HG02852 (cell line): ENCODE data around the gene PTGIS.

Experiments
- ATAC-seq: cut with Tn5 transposase; IDR thresholded peaks from one replicate; pipeline ENCODE4 v1.9.1; 2021; ENCODE audit warnings: mild to moderate bottlenecking, moderate library complexity; ENCODE audit not compliant: unreplicated experiment

PTGIS gene

DNA sequence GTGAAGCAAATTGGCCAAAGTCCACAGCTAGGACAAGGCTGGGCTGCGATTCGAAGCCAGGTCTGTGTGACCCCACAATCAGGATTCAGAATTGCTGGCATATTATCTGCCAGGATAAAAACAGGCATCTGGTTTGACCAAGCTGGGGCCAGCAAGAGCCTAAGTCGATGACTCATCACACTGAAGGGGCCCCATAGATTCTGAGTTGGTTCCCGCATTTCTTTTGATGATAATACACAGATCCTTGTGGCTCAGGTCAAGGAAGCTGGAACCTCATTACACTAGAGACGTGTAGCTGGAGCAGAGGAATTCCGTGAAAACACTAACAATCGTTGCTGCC, 92.0 kb downstream of the PTGIS start:
- no peak for ATAC-seq

DNA sequence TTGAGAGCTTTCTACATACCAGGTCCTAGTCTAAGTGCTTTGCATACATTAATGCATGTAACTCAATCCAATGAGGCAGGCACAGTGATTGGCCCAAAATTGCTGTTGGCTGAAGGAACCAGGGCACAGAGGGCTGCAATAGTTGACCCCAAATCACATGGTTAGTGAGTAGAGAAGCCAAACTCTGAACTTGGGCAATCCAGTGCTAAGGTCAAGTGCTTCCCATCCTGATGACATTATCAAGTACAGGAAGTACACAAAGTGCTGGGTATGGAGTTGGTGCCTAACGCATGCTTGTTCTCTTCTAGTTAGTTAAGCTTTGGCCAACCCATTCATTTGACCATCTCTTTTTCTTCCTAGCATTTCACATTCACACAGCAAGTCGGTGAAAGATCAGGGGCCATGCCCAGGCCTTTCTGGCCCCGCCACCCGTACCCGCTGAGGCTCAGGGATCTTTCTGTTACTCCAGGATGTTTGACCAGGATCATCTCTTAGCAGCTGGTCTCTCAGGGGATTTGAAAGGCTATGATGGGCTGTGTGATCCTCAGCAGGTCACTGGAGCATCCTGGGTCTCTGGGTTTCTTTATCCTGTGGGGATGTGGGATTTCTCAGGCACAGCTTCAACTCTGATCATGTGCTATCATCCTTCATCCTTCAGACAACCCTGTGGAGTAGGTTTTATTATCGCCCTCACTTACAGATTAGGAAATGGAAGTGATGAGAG, 92.5 kb downstream of the PTGIS start:
- no peak for ATAC-seq

DNA sequence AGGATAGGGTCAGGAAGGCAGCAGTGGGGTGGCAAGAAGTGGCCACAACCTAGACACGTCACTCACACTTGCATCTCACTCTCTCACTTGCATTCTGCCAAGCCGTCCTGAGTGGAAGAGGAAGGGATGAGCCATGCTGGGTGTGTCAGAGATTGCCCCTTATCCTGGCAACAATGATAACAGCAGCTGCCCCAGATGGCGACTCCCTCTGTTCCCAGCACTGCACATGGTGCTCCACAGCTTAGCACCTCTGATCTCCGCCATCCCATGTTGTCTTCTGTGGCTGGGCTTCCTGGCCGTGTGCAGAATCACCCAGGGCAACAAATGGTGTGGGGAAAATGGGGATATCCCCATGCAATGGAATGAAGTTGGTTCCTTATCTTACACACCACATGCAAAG, 96.5 kb downstream of the PTGIS start:
- ATAC-seq, result no peak

DNA sequence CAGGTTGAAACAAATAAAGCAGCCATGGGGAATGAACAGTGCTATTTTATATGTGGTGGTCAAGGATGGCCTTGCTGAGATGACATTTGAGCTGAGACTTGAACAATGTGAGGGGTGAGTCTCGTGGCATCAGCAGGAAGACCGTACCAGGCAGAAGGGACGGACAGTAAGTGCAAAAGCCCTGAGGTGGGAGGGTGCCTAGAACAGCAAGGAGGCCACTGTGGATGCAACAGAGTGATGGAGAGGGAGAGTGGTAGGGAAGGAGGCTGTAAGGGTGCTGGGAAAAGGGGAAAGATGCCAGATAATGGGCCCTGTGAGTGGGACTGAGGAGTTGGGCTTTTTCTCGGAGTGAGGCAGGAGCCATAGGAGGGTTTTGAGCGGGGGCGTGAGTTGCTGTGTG, 97.0 kb downstream of the PTGIS start:
- ATAC-seq, result no peak

DNA sequence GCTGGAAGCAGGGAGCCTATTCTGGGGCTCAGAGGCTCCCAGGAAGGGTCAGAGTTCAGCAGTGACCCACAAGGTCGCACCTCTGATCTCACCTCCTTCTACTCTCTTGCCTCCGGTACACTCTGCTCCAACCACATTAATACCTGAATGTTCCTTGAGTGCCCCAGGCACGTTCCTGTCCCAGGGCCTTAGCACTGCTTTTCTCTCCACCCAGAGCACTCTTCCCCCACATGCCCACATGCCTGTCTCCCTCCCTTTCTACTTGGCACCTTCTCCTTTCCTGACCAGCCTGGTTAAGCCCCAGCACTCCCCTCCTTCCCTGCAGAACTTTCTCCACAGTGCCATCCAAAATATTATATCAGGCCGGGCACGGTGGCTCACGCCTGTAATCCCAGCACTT, 98.9 kb downstream of the PTGIS start:
- ATAC-seq, result no peak

DNA sequence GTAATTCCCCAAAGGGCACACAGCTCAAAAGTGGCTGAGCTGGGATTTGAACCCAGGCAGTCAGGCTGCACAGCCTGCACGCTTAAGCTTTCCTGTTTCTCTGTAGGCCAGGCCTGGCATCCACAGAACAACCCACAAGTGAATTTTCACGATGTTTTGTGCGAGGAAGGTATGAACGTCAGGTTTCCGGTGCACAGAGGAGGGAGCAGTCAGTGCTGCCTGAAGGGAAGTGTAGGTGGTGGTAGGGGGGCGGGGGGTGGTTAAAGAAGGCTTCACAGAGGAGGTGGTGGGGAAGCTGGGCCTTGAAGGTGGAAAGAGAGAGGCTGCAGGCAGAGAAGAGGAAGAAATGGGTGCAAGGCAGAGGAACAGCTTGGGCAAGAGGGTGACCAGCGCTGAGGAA, 99.5 kb downstream of the PTGIS start:
- ATAC-seq, result no peak

DNA sequence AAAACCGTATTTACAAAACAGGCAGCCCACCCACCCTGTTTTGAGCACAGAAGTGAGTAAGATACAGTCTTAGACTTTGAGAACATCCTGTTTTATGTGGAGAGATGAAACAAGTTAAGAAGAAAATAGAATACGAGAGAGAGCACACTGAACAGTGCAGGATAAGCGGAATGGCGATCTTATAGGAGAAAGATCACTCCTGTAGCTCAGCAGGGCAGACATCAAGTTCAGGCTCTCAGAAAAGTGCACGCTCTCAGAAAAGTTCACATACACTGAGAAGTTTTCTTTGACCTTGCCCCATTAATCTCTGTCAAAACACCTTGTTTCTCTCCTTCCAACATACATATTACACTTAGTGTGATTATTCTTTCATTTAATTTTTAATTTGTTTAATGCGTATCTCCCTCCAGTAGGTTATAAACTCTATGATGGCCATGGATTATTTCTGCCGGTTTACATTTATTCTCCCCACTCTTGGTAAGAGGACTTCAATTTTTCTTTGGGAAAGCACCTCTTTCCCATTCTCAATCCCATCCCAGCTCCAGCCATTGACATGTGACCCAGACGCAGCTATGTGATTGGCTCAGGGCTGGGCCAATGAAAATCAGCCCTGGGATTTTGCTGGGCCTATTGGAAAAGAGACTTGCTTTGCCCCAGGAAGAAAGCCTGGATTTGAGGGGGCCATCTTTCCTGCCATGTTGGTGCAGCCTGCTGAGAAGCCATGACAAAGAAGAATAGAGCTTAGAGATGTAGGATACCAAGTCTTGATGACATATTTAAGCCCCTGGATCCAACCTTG, 101.6 kb downstream of the PTGIS start:
- ATAC-seq, result no peak

DNA sequence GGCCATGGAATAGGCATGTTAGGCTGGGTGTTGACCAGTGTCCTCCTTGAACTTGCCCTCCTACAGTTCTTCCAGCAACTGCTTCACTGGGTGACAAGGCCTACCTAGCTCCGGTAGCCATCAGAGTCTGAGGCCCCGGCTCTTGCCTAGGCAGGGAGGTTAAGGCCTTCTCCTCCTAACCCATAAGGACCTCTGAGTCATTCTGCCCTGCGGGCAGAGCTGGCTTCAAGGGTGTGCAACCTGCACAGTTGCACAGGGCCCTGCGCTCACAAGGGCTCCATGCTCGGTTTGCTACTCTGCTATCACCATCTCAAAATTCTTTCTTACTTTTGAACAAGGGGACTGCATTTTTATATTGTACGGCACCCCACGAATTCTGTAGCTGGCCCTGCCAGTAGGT, 103.4 kb downstream of the PTGIS start:
- no peak for ATAC-seq

DNA sequence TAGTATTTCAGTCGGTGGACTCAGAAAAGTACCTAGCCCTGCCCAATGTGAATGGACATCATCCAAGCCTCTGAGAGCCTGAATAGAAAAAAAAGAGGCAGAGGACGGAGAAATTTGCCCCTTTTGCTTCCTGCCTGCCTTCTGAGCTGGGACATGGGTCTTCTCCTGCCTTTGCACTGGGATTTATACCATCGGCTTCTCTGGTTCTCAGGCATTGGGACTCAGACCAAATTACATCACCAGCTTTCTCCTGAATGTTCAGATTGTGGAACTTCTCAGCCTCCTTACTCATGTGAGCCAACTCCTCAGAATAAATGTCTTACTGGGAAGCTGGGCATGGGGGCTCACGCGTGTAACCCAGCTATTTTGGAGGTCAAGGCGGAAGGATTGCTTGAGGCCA, 105.3 kb downstream of the PTGIS start:
- ATAC-seq, result no peak

DNA sequence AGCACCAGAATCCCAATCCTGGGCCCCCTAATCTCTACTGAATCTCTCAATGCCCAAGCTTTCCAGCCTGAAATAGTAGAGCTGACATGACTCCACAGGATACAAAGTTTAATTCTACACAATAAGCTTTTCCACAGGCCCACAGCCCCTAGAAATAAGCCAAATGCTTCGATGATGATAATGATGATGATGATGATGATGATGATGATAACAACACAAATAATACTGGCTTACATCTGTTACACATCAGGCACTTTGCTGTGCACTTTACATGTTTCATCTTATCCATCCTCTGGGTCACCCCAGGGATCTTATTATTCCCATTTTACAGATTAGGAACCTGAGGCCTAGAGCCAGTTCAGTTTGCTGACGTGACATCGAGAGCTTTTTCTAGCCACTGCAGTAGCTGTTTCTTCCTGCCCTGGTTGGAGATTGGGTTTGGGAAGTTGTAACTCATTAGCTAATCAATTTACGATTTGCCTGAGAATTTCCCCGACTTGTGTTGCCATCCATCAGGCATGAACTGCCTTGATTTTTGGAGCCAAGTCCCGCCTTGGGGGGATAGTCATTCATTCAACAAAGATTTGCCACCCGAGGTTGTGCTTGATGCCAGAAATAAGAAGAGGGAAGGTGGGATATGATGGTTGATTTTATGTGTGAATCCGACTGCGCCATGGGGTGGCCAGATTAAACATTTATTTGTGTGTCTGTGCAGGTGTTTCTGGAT, 105.9 kb downstream of the PTGIS start:
- ATAC-seq, result no peak

DNA sequence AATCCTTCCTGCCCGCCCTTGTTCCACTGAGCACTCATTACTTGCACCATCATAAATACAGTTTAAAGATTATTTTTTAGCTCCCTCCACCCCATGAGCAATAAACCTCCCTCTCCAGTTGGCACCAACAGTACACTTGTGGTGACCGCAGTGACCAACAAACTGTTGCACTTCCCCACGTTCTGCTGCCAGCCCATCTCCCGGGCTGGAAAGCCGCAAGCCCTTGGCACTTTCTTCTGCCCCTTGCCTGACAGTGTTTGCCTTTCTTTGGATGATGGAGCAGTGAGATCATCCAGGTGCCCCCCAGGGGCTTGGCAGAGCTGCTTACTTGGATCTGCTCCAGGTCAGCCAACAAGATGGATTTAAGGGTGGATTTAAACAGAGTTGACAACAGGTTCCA, 107.0 kb downstream of the PTGIS start:
- ATAC-seq, result no peak

DNA sequence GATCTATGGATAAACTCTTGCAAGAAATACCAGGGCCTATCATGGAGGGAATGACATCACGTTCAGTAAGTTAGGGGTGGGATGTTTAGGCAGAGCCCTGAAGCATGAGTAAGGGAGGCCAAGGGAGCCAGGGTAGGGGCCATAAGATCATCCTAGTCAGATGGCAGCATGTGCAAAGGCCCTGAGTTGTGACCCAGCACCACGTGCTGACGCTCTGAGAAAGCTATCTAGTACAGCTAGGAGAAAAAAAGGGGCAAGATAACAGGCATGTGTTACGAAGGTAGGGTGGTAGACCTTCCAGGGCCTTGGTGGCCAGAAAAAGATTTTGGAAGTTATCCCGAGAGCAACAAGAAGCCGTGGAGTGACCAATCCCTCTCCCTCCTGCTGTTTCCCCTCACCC, 107.8 kb downstream of the PTGIS start:
- no peak for ATAC-seq

DNA sequence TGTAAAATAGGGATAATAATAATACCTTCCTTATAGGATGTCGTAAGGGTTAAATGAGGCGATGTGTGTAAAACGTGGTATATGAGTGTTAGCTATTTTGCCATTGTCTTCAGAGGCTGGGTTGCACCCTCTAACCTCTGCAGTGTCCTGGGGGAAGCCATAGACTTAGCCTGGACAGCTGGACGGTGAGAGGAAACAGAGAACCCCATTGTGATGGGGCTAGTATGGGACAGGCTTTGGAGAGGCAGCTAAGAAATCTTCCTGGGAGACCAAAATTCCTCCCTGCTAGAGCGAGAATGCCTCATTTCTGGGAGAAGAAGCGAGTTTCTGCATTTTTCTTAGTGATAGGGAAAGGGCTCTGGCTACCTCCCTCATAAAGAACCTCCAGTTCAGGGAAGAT, 108.3 kb downstream of the PTGIS start:
- no peak for ATAC-seq

DNA sequence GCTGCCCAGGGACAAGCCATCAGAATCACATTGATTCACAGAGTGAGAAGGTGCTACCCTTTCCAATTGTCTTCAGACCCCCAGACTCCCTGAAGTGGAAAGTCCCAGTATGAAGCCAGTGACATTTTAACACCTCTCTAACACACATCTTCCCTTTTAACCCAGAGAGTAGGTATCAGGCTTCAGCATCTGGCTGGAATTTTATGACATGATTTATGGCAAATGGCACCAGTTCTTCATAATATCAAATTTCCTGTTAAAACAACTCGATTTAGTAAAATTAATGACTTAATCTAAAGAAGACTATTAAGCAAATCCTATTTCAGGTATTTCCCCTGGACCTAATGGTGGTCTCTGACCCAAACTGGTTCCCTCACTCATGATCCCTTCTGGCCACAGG, 110.5 kb downstream of the PTGIS start:
- ATAC-seq, result no peak

DNA sequence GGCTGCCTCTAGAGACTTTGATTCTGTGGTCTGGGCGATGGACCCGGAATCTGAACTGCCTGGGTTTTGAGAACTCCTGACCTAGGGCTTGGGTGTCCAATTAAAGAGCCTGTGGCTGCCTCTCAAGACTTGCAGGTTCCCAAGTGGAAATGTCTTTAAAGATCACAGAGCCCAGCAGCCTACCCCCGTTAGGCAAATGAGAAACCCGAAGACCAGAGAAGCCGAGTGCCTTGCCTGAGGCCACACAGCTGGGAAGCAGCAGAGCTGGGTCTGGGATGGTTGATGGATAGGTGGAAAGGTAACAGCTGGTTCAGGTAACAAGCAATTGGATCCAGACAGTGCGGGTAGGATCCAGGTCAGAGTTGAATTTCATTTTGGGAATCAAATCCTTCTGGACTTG, 111.3 kb downstream of the PTGIS start:
- no peak for ATAC-seq

DNA sequence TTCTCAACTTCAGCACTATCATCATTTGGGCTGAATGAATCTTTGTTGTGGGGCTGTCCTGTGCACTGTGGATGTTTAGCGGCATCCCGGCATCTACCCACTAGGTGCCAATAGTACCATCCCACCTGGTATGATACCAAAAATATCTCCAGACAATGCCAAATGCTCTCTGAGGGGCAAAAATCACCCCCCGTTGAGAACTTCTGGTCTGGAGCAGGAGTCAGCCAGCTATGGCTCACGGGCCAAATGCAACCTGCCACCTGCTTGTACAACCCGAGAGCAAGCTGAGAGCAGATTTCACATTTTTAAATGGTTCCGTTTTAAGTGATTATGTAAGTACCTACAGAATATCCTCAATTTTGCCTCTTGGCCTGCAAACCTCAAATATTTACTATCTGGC, 112.2 kb downstream of the PTGIS start:
- no peak for ATAC-seq
